Panc1 (cell line): ENCODE measurements around the gene ARMC2. TPM values are rescaled to one million over a fixed set of nuclear protein-coding genes. Genes with fewer than 3 reads are reported as not detected.

Experiments used
- ATAC-seq: fragments of 200-7000 bp; cut with Tn5 transposase; 2 replicates; pipeline ENCODE4 v1.9.1; 2020; ENCODE audit warnings: mild to moderate bottlenecking, moderate library complexity
- BruUV-seq: library from RNA; stranded (reverse); fragments of 400-500 nt; replicated peaks from 2 replicates; lab custom pipeline; 2021; lab: Mats Ljungman, UMichigan
- CTCF ChIA-PET: fragments of 300-600 bp; sonication (Branson Sonifier 250); formaldehyde crosslinking; loops from one replicate; lab custom pipeline; 2022; ENCODE audit warnings: antibody characterized with exemption; lab: Charles Lee
- POLR2A ChIA-PET: fragments of 300-600 bp; sonication (Branson Sonifier 250); formaldehyde crosslinking; loops from one replicate; lab custom pipeline; 2022; ENCODE audit warnings: antibody characterized with exemption; lab: Charles Lee
- DNase-seq: peaks from one replicate; pipeline ENCODE4 v3.0.0-alpha.2; 2010; ENCODE audit warnings: low read depth, low spot score
- H3K27ac ChIP-seq: 2 replicates; pipeline ENCODE4 v1.5.1; 2011; ENCODE audit warnings: mild to moderate bottlenecking, low read length, inconsistent platforms
- H3K27me3 ChIP-seq: fragments of 200-500 bp; sonication (Bioruptor generic); 2 replicates; pipeline ENCODE4 v1.6.0; 2014; ENCODE audit warnings: low read length, inconsistent platforms; ENCODE audit not compliant: control insufficient read depth, insufficient read depth
- H3K36me3 ChIP-seq: fragments of 200-500 bp; sonication (Bioruptor generic); 2 replicates; pipeline ENCODE4 v1.5.1; 2014; ENCODE audit warnings: inconsistent platforms, mild to moderate bottlenecking, low read length, moderate library complexity; ENCODE audit not compliant: control insufficient read depth, insufficient read depth
- H3K4me1 ChIP-seq: 2 replicates; pipeline ENCODE4 v1.5.1; 2011; ENCODE audit warnings: inconsistent platforms, mild to moderate bottlenecking, low read length, moderate library complexity; ENCODE audit not compliant: control insufficient read depth, insufficient read depth
- H3K4me3 ChIP-seq, 2 experiments: 2 replicates each; pipeline ENCODE4 v1.5.1; 2011 to 2012; ENCODE audit warnings: low read depth in 2 of 2, low read length in 2 of 2, mild to moderate bottlenecking in 2 of 2, inconsistent platforms in 1 of 2, moderate library complexity in 1 of 2
- H3K9me3 ChIP-seq: fragments of 200-500 bp; sonication (Bioruptor generic); 2 replicates; pipeline ENCODE4 v1.5.1; 2014; ENCODE audit warnings: low read depth, mild to moderate bottlenecking, inconsistent platforms, low read length, moderate library complexity; ENCODE audit not compliant: control insufficient read depth, insufficient read depth
- POLR2AphosphoS5 ChIP-seq: IDR thresholded peaks from 2 replicates; pipeline ENCODE4 v1.6.1; 2012; ENCODE audit warnings: mild to moderate bottlenecking, low read depth, low read length, moderate library complexity
- SIN3A ChIP-seq: IDR thresholded peaks from 2 replicates; pipeline ENCODE4 v1.6.1; 2012; ENCODE audit warnings: low read depth, mild to moderate bottlenecking, low read length, moderate library complexity, borderline replicate concordance; ENCODE audit not compliant: insufficient read depth
- TCF7L2 ChIP-seq: IDR thresholded peaks from 2 replicates; pipeline ENCODE4 v1.6.1; 2011; ENCODE audit warnings: mild to moderate bottlenecking, low read depth, low read length, inconsistent platforms
- in situ Hi-C: cut with HindIII; loops from 2 replicates; pipeline ENCODE4 v1.10.0; 2016; ENCODE audit warnings: low sequenced_read_pairs, low pct_unique_long_range_greater_than_20kb
- intact Hi-C: fragments of 100-400 bp; cut with micrococcal nuclease; formaldehyde crosslinking; loops from one replicate; pipeline ENCODE4 v1.10.0; 2022; ENCODE audit not compliant: unreplicated experiment
- total RNA-seq: library from RNA; stranded (reverse); gene quantifications from one replicate; pipeline ENCODE4 v1.2.1, GENCODE V29; 2021; ENCODE audit not compliant: unreplicated experiment
- TF ChIP-seq, protein P1 (sequence below): fragments of 450-650 bp; IDR thresholded peaks from 2 replicates; pipeline ENCODE4 v1.5.1; 2017; ENCODE audit warnings: mild to moderate bottlenecking
- TF ChIP-seq, protein P2 (sequence below), 2 experiments: IDR thresholded peaks; 2 replicates each; pipeline ENCODE4 v1.6.1; 2011 to 2012; ENCODE audit warnings: low read depth in 2 of 2, control low read depth in 1 of 2, low read length in 1 of 2, mild to moderate bottlenecking in 1 of 2, moderate library complexity in 1 of 2; ENCODE audit not compliant: insufficient read depth in 1 of 2

Gene ARMC2
- total RNA-seq, 1 experiment from 2014 or later: 9.3 TPM

DNA sequence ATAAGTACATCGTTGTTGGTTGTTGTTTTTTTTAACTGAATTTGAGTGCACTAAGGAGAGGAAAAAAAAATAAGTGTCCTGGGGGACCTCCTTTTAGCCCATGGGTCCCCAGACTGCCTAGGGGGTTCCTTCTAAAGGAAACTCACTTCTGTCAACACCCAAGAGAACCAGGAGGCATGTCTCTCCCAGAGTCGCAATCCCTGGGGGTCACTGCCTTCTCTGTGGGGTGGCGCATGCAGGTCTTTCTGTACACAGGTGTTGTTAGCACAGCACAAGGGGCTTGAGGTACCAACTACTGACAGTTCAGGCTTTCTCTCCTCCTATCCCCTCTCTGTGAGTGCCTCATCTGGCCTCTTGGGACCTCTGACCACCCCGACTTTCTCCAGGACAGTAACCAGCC, 7.3 kb upstream of the ARMC2 start:
- in situ Hi-C loops: no loop called here
- CTCF ChIA-PET: no interaction called here
- POLR2A ChIA-PET: no interaction called here

DNA sequence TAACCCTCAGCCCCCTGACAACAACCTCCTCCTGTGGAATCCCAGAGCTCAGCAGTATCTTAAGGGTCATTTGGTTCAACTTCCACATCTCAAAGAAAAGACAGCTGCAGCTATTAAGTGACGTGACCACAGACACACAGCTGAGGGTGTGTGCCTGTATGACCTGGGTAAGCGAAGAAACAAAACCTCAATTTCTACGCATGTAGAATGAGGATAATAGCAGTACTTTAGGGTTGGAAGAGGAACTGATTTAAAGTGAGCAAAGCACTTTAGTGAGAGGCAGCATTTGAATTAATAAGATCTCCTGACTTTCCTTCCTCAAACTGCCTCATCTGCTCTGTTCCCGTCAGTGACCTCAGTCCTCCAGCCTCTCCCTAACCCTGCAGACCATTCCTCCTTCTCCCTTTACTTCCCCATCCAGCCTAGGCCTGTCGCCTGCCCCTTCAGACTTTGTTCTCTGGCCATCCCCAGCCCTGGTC, 6.8 kb upstream of the ARMC2 start:
- no peak for TF ChIP-seq POLR2AphosphoS5
- ChIA-PET CTCF (no interaction called here), POLR2A (no interaction called here)
- in situ Hi-C loops: no loop called here
- no peak for DNase-seq
- H3K36me3 ChIP-seq: no peaks in the 10 kb centered on the region
- no peak for ATAC-seq
- peaks cover 5% of the 10 kb centered on the region; the same call in 1 of the 2 replicates for H3K27me3 ChIP-seq
- intact Hi-C loops: no loop called here
- H3K4me3 ChIP-seq: no peak overlapping the region
- no peaks in the 10 kb centered on the region for H3K4me1 ChIP-seq
- no peak overlapping the region for H3K27ac ChIP-seq
- H3K9me3 ChIP-seq: no peaks in the 10 kb centered on the region
- BruUV-seq: no TSS peak

More for the DNA sequence above, 7.3 kb upstream of the ARMC2 start:
- H3K4me1 ChIP-seq: no peaks in the 10 kb centered on the region
- TF ChIP-seq, protein P1, sequence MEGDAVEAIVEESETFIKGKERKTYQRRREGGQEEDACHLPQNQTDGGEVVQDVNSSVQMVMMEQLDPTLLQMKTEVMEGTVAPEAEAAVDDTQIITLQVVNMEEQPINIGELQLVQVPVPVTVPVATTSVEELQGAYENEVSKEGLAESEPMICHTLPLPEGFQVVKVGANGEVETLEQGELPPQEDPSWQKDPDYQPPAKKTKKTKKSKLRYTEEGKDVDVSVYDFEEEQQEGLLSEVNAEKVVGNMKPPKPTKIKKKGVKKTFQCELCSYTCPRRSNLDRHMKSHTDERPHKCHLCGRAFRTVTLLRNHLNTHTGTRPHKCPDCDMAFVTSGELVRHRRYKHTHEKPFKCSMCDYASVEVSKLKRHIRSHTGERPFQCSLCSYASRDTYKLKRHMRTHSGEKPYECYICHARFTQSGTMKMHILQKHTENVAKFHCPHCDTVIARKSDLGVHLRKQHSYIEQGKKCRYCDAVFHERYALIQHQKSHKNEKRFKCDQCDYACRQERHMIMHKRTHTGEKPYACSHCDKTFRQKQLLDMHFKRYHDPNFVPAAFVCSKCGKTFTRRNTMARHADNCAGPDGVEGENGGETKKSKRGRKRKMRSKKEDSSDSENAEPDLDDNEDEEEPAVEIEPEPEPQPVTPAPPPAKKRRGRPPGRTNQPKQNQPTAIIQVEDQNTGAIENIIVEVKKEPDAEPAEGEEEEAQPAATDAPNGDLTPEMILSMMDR: no peak
- TF ChIP-seq, protein P2, sequence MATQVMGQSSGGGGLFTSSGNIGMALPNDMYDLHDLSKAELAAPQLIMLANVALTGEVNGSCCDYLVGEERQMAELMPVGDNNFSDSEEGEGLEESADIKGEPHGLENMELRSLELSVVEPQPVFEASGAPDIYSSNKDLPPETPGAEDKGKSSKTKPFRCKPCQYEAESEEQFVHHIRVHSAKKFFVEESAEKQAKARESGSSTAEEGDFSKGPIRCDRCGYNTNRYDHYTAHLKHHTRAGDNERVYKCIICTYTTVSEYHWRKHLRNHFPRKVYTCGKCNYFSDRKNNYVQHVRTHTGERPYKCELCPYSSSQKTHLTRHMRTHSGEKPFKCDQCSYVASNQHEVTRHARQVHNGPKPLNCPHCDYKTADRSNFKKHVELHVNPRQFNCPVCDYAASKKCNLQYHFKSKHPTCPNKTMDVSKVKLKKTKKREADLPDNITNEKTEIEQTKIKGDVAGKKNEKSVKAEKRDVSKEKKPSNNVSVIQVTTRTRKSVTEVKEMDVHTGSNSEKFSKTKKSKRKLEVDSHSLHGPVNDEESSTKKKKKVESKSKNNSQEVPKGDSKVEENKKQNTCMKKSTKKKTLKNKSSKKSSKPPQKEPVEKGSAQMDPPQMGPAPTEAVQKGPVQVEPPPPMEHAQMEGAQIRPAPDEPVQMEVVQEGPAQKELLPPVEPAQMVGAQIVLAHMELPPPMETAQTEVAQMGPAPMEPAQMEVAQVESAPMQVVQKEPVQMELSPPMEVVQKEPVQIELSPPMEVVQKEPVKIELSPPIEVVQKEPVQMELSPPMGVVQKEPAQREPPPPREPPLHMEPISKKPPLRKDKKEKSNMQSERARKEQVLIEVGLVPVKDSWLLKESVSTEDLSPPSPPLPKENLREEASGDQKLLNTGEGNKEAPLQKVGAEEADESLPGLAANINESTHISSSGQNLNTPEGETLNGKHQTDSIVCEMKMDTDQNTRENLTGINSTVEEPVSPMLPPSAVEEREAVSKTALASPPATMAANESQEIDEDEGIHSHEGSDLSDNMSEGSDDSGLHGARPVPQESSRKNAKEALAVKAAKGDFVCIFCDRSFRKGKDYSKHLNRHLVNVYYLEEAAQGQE (IDR thresholded peaks at IDR 0.05; ENCODE audit: insufficient read depth in 1 of 2, low read depth in 2 of 2, low read length in 1 of 2): no peak
- TF ChIP-seq TCF7L2 (no peak), POLR2AphosphoS5 (no peak), SIN3A (no peak)
- H3K27me3 ChIP-seq: peaks cover 5% of the 10 kb centered on the region; the same call in 1 of the 2 replicates
- H3K36me3 ChIP-seq: no peaks in the 10 kb centered on the region
- no peak overlapping the region for H3K4me3 ChIP-seq
- H3K27ac ChIP-seq: no peak overlapping the region
- intact Hi-C loops: no loop called here
- no TSS peak for BruUV-seq
- ATAC-seq (no peak), DNase-seq (no peak)
- no peaks in the 10 kb centered on the region for H3K9me3 ChIP-seq

DNA sequence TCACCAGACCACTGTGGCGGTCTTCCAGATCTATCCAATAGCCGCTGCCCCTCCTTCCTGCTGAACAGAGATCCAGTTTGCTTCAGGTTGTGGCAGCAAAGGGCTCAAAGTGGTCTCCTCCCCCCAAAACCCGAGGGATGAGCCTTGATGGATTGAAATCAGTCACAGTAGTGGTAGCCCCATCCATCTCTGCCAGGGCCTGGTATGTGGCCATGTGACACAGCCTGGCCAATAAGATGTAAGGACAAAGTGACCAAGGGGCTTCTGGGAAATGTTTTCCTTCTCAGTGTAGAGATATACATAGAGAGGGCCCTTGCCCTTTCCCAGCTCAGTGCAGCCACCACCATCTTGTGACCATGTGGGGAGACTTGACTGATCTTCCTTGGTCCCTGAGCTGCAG, 4.1 kb upstream of the ARMC2 start:
- DNase-seq: no peak
- ChIA-PET CTCF (interaction anchor here (0.7 kb wide), 1 partner anchor 136 kb away, joined by 9 read pairs; no protein-coding TSS in a partner anchor), POLR2A (no interaction called here)
- TF ChIP-seq POLR2AphosphoS5 (no peak), SIN3A (no peak), TCF7L2 (no peak)
- TF ChIP-seq, protein P1: no peak
- TF ChIP-seq, protein P2 (IDR thresholded peaks at IDR 0.05; ENCODE audit: insufficient read depth in 1 of 2, low read depth in 2 of 2, low read length in 1 of 2): no peak
- no peak overlapping the region for H3K27ac ChIP-seq
- no peak for ATAC-seq
- peaks cover 5% of the 10 kb centered on the region; the same call in 1 of the 2 replicates for H3K27me3 ChIP-seq
- H3K4me3 ChIP-seq: no peak overlapping the region
- in situ Hi-C loops (no loop called here), intact Hi-C loops (no loop called here)
- no peaks in the 10 kb centered on the region for H3K9me3 ChIP-seq
- no TSS peak for BruUV-seq
- H3K4me1 ChIP-seq: peaks cover 12% of the 10 kb centered on the region; the same call in 1 of the 2 replicates
- H3K36me3 ChIP-seq: no peaks in the 10 kb centered on the region
